Fibroblast of skin of back (primary cell): ENCODE measurements around the gene FFAR2.

Experiments used
- DNase-seq: peaks from one replicate; pipeline ENCODE4 v3.0.0-alpha.2; 2013

FFAR2 gene

GRCh38 chr19:35488677-35489076, 40.6 kb downstream of the FFAR2 start:
- DNase-seq: no peak

- no peak for DNase-seq
Measured at GRCh38 chr19:35490364-35490763, 42.3 kb downstream of the FFAR2 start, which contains the start of gene KRTDAP. KRTDAP (minus strand) TSS chr19:35490464; CDS start chr19:35490442, 22 bp downstream.

- no peak for DNase-seq
Measured at GRCh38 chr19:35491836-35492360, 43.8 kb downstream of the FFAR2 start.

- no peak for DNase-seq
Measured at GRCh38 chr19:35493971-35494370, 45.9 kb downstream of the FFAR2 start.

- DNase-seq: peak; percentile 56
Measured at GRCh38 chr19:35495107-35496064, 47.3 kb downstream of the FFAR2 start.

- DNase-seq: no peak
Measured at GRCh38 chr19:35497406-35497805, 49.3 kb downstream of the FFAR2 start.

GRCh38 chr19:35498220-35498619, 50.2 kb downstream of the FFAR2 start:
- DNase-seq: no peak

GRCh38 chr19:35498984-35499527, 51.0 kb downstream of the FFAR2 start:
- DNase-seq: no peak

GRCh38 chr19:35500611-35501010, 52.6 kb downstream of the FFAR2 start:
- no peak for DNase-seq
